ENCODE results near the gene CDK8. TPM values are rescaled to one million over a fixed set of nuclear protein-coding genes. Genes with fewer than 3 reads are reported as not detected.

CDK8 gene
- total and polyA plus RNA-seq, 2 experiments from 2014 or later = 13.6 to 24.0 TPM

DNA sequence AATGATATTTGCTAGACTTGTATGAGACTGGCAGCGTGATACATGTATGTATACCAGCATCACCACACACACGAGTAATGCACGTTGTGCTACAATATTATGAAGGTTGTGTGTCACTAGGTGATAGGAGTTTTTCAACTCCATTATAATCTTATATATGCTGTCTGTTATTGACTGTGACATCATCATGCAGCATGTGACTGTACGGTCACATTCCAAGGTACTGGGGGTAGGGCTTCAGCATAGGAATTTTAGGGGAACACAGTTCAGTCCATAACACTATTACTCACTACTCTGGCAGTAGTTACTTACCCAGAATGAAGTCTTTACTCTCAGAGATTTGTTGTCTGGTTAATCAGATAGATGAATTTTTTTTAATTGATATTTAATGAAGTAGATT is 91.1 kb downstream of the CDK8 start:
- DNase-seq (ENCODE audit: low spot score) = no peak
- Mint-ChIP-seq H3K9me3 (no peaks in the 10 kb centered on the region), H3K36me3 (ENCODE audit: low read depth) (peaks cover 1% of the 10 kb centered on the region; the same call in 2 of the 3 replicates), H3K4me3 (no peak overlapping the region), H3K4me1 (peaks cover 11% of the 10 kb centered on the region), H3K27ac (no peak overlapping the region), H3K27me3 (ENCODE audit: insufficient read depth, low read depth, poor library complexity) (no peaks in the 10 kb centered on the region)
- Histone ChIP-seq H3K27me3 (ENCODE audit: insufficient read depth) (no peaks in the 10 kb centered on the region), H3K4me2 (no peak overlapping the region), H3K4me1 (ENCODE audit: insufficient read depth) (peaks cover 16% of the 10 kb centered on the region), H3K27ac (ENCODE audit: low read depth) (no peak overlapping the region), H3K36me3 (ENCODE audit: insufficient read depth) (no peaks in the 10 kb centered on the region), H2AFZ (no peak overlapping the region), H3K4me3 (no peak overlapping the region), H3F3A (replicated peaks; ENCODE audit: low read depth) (no peaks in the 10 kb centered on the region), H4K20me1 (replicated peaks; ENCODE audit: insufficient read depth) (peaks cover 21% of the 10 kb centered on the region), H3K79me2 (replicated peaks; ENCODE audit: insufficient read depth) (0 out of 2 replicates have a peak, but pooled peaks cover 8% of the 10 kb centered on the region), H3K9me2 (ENCODE audit: insufficient read depth) (no peaks in the 10 kb centered on the region)
- TF ChIP-seq, protein P1, sequence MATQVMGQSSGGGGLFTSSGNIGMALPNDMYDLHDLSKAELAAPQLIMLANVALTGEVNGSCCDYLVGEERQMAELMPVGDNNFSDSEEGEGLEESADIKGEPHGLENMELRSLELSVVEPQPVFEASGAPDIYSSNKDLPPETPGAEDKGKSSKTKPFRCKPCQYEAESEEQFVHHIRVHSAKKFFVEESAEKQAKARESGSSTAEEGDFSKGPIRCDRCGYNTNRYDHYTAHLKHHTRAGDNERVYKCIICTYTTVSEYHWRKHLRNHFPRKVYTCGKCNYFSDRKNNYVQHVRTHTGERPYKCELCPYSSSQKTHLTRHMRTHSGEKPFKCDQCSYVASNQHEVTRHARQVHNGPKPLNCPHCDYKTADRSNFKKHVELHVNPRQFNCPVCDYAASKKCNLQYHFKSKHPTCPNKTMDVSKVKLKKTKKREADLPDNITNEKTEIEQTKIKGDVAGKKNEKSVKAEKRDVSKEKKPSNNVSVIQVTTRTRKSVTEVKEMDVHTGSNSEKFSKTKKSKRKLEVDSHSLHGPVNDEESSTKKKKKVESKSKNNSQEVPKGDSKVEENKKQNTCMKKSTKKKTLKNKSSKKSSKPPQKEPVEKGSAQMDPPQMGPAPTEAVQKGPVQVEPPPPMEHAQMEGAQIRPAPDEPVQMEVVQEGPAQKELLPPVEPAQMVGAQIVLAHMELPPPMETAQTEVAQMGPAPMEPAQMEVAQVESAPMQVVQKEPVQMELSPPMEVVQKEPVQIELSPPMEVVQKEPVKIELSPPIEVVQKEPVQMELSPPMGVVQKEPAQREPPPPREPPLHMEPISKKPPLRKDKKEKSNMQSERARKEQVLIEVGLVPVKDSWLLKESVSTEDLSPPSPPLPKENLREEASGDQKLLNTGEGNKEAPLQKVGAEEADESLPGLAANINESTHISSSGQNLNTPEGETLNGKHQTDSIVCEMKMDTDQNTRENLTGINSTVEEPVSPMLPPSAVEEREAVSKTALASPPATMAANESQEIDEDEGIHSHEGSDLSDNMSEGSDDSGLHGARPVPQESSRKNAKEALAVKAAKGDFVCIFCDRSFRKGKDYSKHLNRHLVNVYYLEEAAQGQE (IDR thresholded peaks at IDR 0.05; ENCODE audit: unreplicated experiment) = no peak
- TF ChIP-seq NANOG (IDR thresholded peaks at IDR 0.05; ENCODE audit: borderline replicate concordance) (no peak), EZH2 (IDR thresholded peaks at IDR 0.05; ENCODE audit: low read depth, unreplicated experiment) (no peak), STAT1 (IDR thresholded peaks at IDR 0.05; ENCODE audit: unreplicated experiment) (no peak), POLR2AphosphoS5 (IDR thresholded peaks at IDR 0.05; ENCODE audit: low read depth) (no peak), ZNF114 (CRISPR knock-in tag; IDR thresholded peaks at IDR 0.05) (no peak), EZH2phosphoT487 (IDR thresholded peaks at IDR 0.05; ENCODE audit: unreplicated experiment) (no peak), ZNF331 (CRISPR knock-in tag; IDR thresholded peaks at IDR 0.05; ENCODE audit: low read depth) (no peak), CREB1 (CRISPR knock-in tag; IDR thresholded peaks at IDR 0.05; ENCODE audit: low read depth) (no peak), JUNB (IDR thresholded peaks at IDR 0.05; ENCODE audit: unreplicated experiment) (no peak)
- TF ChIP-seq, protein P2, sequence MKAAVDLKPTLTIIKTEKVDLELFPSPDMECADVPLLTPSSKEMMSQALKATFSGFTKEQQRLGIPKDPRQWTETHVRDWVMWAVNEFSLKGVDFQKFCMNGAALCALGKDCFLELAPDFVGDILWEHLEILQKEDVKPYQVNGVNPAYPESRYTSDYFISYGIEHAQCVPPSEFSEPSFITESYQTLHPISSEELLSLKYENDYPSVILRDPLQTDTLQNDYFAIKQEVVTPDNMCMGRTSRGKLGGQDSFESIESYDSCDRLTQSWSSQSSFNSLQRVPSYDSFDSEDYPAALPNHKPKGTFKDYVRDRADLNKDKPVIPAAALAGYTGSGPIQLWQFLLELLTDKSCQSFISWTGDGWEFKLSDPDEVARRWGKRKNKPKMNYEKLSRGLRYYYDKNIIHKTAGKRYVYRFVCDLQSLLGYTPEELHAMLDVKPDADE (IDR thresholded peaks at IDR 0.05) = no peak
- TF ChIP-seq, protein P3, sequence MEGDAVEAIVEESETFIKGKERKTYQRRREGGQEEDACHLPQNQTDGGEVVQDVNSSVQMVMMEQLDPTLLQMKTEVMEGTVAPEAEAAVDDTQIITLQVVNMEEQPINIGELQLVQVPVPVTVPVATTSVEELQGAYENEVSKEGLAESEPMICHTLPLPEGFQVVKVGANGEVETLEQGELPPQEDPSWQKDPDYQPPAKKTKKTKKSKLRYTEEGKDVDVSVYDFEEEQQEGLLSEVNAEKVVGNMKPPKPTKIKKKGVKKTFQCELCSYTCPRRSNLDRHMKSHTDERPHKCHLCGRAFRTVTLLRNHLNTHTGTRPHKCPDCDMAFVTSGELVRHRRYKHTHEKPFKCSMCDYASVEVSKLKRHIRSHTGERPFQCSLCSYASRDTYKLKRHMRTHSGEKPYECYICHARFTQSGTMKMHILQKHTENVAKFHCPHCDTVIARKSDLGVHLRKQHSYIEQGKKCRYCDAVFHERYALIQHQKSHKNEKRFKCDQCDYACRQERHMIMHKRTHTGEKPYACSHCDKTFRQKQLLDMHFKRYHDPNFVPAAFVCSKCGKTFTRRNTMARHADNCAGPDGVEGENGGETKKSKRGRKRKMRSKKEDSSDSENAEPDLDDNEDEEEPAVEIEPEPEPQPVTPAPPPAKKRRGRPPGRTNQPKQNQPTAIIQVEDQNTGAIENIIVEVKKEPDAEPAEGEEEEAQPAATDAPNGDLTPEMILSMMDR (conservative IDR thresholded peaks at IDR 0.05; ENCODE audit: low read depth in 2 of 2) = no peak
- TF ChIP-seq, protein P4, sequence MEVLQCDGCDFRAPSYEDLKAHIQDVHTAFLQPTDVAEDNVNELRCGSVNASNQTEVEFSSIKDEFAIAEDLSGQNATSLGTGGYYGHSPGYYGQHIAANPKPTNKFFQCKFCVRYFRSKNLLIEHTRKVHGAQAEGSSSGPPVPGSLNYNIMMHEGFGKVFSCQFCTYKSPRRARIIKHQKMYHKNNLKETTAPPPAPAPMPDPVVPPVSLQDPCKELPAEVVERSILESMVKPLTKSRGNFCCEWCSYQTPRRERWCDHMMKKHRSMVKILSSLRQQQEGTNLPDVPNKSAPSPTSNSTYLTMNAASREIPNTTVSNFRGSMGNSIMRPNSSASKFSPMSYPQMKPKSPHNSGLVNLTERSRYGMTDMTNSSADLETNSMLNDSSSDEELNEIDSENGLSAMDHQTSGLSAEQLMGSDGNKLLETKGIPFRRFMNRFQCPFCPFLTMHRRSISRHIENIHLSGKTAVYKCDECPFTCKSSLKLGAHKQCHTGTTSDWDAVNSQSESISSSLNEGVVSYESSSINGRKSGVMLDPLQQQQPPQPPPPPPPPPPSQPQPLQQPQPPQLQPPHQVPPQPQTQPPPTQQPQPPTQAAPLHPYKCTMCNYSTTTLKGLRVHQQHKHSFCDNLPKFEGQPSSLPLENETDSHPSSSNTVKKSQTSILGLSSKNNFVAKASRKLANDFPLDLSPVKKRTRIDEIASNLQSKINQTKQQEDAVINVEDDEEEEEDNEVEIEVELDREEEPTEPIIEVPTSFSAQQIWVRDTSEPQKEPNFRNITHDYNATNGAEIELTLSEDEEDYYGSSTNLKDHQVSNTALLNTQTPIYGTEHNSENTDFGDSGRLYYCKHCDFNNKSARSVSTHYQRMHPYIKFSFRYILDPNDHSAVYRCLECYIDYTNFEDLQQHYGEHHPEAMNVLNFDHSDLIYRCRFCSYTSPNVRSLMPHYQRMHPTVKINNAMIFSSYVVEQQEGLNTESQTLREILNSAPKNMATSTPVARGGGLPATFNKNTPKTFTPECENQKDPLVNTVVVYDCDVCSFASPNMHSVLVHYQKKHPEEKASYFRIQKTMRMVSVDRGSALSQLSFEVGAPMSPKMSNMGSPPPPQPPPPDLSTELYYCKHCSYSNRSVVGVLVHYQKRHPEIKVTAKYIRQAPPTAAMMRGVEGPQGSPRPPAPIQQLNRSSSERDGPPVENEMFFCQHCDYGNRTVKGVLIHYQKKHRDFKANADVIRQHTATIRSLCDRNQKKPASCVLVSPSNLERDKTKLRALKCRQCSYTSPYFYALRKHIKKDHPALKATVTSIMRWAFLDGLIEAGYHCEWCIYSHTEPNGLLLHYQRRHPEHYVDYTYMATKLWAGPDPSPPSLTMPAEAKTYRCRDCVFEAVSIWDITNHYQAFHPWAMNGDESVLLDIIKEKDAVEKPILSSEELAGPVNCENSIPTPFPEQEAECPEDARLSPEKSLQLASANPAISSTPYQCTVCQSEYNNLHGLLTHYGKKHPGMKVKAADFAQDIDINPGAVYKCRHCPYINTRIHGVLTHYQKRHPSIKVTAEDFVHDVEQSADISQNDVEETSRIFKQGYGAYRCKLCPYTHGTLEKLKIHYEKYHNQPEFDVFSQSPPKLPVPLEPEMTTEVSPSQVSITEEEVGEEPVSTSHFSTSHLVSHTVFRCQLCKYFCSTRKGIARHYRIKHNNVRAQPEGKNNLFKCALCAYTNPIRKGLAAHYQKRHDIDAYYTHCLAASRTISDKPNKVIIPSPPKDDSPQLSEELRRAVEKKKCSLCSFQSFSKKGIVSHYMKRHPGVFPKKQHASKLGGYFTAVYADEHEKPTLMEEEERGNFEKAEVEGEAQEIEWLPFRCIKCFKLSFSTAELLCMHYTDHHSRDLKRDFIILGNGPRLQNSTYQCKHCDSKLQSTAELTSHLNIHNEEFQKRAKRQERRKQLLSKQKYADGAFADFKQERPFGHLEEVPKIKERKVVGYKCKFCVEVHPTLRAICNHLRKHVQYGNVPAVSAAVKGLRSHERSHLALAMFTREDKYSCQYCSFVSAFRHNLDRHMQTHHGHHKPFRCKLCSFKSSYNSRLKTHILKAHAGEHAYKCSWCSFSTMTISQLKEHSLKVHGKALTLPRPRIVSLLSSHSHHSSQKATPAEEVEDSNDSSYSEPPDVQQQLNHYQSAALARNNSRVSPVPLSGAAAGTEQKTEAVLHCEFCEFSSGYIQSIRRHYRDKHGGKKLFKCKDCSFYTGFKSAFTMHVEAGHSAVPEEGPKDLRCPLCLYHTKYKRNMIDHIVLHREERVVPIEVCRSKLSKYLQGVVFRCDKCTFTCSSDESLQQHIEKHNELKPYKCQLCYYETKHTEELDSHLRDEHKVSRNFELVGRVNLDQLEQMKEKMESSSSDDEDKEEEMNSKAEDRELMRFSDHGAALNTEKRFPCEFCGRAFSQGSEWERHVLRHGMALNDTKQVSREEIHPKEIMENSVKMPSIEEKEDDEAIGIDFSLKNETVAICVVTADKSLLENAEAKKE (CRISPR knock-in tag; IDR thresholded peaks at IDR 0.05) = no peak
- ATAC-seq = no peak

Measured in GM23338 (cell line).